ENCODE measurements around the gene RBM27. TPM values are rescaled to one million over a fixed set of nuclear protein-coding genes. Genes with fewer than 3 reads are reported as not detected.

The RBM27 gene
- 10 to 100 TPM; 14.5 to 18.6 TPM for total RNA-seq

GRCh38 chr5:146203011-146203871, at the start of gene RBM27:
TSS of gene RBM27 (plus strand) at chr5:146203605. CDS start at chr5:146203766, 161 bp downstream.

Small RNAs within 50 kb of the gene (small RNA-seq; reads per million reads assigned to genes)
- 0 reads per million in 2 donors for gene RNU7-180P

Other genes with a start within 250 kb of the RBM27 start
- not detected for gene PLAC8L1, start 98.0 kb upstream of the RBM27 start, total RNA-seq
- gene LARS1, start 21.0 kb upstream of the RBM27 start, total RNA-seq, result 100 to 1,000 TPM in 1 of 2 donors, 10 to 100 TPM in 1; 85.7 to 123 TPM
- gene POU4F3, start 135.2 kb downstream of the RBM27 start, total RNA-seq, result under 1 TPM in 1 of 2 donors, not detected in 1; 0.34 TPM
- 10 to 100 TPM; 43.0 to 58.3 TPM for gene TCERG1, start 243.7 kb downstream of the RBM27 start, total RNA-seq